Measurements from ENCODE around the gene LPCAT2.

LPCAT2 gene

DNA sequence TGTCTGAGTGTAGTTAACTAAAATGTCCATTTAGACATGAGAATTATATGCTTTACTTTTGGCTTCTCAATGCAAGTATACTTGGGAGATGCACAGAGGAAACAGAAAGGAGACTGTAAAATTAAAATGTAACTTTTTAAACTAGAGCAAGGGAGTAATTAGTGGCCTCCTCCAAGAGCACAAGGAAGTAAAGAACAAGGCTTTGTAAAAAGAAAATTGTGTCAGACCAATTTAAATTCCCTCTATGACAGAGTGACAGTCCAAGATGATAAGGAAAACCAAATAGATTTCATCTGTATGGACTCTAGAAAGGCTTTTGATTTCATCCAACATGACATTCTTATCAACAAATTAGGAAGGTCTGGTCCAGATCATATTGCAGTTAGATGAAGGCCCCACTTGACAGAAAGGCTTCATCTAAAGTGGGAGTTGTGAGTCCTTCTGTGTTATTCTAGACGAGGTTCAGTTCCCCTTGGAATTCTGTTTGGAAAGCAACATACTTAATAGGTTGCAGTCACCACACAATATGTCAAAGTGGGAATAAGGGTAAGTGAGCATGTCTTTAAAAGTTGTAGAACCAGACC, 51.2 kb downstream of the LPCAT2 start:
- no peak for DNase-seq

DNA sequence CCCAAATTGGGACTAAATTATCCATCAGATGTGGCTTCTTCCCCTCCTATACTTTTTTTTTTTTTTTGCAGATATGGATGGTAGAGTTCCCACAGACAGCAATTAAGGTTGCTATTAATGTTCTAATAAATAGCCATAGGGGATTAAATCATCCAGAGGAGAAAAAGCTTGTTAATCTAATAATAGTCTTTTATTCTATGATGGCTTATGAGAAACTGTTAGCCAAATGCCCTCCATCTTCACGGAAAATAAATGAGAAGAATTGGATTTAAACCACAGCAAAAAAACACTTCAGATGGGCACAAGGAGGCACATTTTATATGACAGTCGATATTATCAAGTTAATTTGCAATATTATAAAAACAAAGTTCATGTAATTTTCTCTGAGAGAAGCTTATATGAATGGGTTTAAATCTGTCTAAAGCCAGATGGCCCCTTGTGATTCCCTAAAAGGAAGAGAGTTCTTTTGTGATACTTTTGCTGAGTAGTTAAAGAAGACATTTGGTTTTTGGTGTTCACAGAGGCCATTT, 52.5 kb downstream of the LPCAT2 start:
- DNase-seq: no peak

DNA sequence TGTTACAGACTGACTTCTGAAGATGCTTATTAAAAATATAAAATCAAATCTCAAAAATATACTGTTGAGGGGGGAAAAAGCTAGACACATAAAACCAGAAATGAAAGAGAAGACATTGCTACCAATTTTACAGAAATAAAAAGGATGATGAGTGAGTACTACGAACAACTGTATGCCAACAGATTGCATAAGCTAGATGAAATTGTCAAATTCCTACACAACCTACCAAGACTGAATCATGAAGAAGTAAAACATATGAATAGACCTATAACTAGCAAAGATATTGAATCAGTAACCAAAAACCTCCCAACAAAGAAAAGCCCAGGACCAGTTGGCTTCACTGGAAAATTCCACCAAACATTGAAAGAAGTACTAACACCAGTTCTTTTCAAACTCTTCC, 54.1 kb downstream of the LPCAT2 start:
- no peak for DNase-seq

DNA sequence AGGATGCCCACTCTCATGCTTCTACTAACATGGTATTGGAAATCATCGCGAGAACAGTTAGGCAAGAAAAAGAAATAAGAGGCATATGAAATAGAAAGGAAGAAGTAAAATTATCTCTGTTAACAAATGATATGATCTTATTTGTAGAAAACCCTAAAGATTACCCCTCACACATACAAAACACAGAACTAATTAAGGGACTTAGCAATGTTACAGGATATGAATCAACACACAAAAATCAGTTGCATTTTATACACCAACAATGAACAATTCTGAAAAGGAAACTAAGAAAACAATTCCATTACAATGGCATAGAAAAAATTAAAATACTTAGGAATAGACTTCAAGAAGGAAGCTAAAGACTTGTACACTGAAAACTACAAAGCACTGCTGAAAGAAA, 54.9 kb downstream of the LPCAT2 start:
- no peak for DNase-seq

DNA sequence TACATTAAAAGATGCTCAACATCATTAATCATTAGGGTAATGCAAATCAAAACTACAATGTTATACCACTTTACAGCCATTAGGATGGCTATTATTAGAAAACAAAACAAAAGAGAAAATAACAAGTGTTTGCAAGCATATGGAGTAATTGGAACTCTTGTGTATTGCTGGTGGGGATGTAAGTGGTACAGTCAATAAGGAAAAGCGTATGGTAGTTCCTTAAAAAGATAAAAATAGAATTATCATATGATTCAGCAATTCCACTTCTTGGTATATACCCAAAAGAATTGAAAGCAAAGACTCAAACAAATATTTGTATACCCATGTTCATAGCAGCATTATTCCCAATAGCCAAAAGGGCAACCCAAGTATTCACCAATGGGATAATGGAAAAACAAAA, 56.2 kb downstream of the LPCAT2 start:
- DNase-seq: no peak

DNA sequence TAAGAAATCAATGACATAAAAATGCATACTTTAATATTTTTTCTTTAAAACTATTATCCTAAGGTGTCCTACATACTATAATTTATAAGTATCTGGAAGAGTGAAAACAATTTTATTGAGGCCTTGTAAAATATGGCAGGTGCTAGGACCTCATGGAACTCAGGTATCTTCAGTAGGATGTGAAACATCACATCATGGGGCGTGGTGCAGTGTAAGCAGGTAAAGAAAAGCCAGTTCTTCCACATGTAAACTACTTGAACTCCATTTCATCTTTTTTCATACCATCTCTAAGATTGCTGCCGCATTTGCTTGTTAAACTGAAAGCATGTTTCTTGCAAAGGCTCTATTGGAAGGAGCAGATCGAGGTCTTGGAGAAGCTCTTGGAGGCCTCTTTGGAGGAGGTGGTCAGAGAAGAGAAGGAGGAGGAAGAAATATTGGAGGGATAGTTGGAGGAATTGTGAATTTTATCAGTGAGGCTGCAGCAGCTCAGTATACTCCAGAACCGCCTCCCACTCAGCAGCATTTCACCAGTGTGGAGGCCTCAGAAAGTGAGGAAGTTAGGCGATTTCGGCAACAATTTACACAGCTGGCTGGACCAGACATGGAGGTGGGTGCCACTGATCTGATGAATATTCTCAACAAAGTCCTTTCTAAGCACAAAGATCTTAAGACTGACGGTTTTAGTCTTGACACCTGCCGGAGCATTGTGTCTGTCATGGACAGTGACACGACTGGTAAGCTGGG, 57.7 kb downstream of the LPCAT2 start, which contains the start of gene CAPNS2:
Gene CAPNS2, plus strand, starts transcription at position 253 of the 744 bp plus-strand sequence. Its CDS starts 73 bp downstream, at position 326.
- DNase-seq: no peak

DNA sequence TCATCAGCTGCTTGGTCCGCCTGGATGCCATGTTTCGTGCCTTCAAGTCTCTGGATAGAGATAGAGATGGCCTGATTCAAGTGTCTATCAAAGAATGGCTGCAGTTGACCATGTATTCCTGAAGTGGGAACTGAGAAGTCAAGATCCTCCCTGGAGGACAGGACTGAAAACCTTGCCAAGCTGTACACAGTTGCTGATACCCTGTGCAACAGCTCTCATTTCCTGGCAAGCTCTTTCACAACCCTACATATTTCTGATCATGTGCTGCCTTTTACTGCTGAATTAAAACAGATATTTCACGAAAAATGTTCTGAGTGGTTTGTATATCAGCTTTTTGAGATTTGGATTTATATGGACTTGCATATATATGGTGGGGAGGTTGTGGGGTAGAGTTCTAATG, 58.5 kb downstream of the LPCAT2 start:
- no peak for DNase-seq

DNA sequence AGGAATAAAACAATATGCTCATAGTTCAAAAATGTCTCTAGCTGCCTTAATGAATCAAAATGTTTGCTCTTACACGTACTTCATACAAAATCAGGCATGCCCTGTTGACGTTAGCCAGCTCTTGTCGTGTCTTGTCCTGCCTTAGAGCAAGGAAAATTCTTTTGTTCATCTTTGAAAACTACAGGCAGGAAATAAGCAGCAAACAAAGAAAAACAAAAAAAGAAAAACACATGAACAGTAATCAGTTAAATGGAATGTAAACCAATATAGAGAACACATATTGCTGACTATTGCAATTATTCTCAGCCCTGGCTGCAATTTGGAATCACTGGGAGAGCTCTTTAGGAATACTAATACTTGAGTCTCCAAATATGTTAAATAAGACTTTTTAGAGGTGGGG, 59.3 kb downstream of the LPCAT2 start:
- no peak for DNase-seq

DNA sequence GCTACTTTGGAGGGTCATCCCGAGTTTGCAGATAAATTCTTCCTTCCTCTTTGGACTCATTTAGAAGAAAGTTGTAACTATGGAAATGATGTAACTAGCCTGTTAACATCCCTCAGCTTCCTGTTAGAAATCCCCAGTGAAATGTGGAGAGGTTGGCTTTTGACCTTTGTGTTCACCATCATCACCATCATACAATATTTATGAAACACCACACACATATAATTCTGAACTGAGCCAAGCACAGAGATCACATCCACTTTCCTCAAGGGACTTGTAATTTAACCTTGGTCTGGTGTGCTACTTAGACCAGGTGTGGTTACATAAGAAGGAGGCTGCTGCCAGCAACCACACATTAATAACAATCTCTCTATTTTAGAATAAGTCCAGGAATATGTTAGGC, 60.2 kb downstream of the LPCAT2 start:
- no peak for DNase-seq

DNA sequence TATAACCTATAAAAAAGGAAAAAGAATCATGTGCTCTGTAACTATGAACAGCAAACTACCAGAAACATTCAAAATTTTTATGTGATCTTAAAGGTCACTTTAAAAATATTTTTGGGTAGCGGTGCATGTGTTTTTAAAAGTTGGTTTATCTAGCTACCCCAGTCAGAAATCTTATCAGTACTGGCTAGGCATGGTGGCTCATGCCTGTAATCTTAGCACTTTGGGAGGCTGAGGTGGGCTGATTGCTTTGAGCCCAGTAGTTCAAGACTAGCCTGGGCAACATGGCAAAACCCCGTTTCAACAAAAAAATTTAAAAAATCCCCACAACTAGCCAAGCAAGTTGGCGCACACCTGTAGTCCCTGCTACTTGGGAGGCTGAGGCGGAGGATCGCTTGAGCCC, 61.3 kb downstream of the LPCAT2 start:
- no peak for DNase-seq

DNA sequence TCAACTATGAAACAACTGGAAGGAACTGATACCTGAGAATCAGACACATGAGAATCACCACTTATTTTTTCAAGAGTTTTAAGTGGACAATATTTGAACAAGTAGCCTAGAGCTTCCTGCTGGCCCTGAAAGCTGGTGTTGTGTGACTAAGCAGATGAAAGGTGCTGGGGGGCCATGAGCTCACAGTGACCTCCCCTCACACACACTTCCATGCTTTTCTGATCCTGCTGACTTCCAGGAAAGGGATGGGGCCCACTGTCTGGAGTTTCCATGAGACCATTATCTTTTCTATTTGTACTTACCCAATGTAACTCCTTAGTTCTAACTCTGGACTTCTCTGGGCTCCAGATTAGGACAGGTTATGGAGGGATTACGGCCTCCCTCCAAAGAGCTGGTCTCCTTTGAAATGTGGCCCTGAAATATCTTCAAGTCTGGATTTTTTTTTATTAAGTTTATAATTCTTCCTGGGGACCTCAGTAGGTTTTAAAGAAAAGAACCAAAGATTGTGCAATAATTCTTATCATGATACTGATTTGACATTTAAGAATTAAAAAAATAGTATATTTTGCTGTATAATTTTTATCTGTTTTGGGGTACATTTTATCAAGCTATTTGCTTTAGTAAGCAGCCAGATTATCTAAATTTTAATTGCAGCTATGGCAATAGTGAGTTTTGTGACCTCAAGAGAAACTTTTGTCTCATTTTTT, 62.5 kb downstream of the LPCAT2 start:
- no peak for DNase-seq

DNA sequence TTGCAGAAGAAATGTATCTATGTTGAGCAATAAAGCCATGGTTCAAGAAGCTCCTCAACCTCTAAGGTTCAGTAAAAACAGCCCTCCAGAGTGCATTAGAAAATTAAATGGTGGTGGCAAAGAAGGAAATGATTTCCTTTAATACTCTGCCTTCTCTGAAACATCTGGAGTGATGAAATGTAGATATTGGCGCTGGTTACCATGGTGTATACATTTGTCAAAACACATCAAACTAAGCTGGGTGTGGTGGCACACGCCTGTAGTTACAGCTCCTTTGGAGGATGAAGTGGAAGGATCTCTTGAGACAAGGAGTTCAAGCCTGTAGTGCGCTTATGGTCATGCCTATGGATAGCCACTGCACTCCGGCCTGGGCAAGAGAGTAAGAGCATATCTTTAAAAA, 63.6 kb downstream of the LPCAT2 start:
- DNase-seq: no peak

DNA sequence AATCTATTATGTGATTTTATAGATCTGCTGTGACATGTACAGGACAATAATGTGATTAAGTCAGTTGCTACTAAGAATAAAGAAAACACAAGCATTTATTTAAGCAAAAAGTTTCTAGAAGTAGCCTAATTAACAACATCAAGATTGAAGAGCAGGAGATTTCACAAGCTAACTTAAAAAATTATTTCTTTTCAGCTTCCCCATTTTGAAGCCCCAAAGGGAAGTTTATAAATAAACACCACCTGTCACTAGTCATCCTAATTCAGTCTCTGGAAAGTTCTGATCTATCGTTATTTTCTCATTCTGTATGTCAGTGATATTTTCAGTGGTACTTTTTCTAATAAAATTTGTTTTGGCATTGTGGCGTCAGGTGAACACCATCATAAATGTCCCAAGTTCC, 65.9 kb downstream of the LPCAT2 start:
- no peak for DNase-seq

DNA sequence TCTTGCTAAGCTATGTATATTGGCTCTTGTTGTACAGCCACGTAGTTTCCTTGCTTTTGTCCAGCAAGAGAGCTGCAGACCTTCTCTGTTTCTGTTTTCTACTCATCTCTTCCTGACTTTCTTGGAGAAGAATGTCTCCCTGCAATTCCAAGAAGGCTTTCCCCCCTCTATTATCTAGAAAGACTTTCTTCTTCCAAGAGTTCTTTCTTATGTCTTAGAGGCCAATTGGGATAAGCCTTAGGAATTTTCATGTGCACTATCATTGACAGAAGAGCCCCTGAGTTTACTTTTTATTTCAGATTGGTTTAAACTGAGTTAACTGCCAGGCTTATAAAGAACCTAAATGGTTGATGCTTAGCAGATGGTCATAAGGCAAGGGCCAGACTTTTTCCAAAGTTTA, 66.6 kb downstream of the LPCAT2 start:
- DNase-seq: no peak

DNA sequence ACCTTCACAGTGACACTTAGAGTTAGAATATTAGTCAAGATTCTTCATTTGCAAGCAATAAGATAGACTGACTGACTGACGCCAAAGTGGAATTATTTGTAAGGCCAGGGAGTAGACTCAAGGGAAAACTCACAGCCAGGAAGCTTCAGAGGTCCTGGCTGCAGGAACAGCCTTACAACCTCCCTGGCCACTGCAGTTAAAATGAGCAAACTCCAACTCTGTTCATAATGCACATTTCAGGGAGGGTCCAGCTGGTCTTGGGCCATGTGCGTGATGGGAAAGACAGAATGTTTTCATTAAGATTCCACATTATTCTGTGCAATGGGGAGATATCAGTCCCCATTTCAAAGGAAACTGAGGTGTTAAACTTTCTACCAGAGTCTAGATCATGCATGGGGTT, 67.5 kb downstream of the LPCAT2 start:
- no peak for DNase-seq

DNA sequence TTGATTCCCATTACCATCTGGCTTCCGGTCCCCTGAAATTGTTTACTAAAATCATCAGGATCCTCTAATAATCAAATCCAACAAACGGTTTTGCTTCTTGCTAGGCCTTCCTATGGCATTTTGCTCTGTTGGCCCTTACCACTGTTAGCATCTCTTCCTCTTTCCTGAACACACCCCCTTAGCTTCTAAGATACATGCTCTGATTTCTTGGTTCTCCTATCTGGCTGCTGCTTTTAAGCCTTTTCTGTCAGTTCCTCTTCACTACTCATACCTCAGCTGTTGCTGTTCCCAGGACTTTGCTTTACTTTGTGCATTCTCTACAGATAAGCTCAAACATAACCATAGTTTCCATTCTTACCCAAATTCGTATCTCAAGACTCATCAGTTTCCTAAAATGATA, 69.0 kb downstream of the LPCAT2 start:
- no peak for DNase-seq

DNA sequence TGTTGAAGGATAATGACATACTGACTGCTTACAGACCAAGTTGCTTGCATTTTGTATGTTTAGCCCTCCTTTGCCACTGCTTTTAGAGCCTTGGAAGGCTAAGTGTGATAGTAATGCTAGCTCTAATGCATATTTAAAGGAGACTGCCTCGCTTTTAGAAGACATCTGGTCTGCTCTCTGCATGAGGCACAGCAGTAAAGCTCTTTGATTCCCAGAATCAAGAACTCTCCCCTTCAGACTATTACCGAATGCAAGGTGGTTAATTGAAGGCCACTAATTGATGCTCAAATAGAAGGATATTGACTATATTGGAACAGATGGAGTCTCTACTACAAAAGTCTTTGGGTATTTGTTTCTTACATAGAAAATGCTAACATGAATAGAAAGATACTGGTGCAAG, 76.8 kb downstream of the LPCAT2 start:
- no peak for DNase-seq

DNA sequence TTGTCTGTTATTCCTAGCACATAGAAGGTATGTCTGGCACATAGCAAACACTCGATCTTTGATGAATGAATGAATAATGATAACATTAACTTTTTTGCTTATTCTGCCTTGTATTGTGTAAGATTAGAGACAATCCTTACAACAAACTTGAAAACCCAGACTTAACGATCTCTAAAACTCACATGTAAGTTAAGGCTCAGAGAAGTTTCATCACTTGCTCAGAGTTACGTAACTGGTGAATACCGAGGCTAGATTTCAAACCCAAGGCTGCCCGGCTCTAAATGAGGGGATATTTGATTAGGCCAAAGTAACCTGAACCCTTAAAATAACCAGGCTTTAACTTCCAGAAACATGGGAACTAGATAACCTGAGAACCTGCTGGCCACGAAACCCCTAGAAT, 79.9 kb downstream of the LPCAT2 start:
- DNase-seq: no peak

DNA sequence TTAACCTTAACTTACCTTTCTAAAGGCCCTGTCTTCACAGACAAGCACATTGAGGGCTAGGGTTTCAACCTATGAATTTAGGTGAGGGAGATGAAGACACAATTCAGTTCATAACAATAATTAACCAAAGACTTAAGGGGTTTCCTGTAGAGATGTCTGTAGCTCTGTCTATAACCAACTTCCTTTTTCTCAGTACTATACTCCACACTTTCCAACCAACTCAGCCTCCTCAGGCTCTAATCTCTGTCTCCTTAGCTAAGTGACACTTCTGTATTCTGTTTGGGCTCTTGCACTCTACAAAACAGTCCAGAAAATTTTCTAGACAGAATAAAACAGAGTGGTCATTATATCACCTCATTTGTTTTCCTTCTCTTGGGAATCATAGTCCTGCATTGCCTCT, 83.4 kb downstream of the LPCAT2 start:
- no peak for DNase-seq

DNA sequence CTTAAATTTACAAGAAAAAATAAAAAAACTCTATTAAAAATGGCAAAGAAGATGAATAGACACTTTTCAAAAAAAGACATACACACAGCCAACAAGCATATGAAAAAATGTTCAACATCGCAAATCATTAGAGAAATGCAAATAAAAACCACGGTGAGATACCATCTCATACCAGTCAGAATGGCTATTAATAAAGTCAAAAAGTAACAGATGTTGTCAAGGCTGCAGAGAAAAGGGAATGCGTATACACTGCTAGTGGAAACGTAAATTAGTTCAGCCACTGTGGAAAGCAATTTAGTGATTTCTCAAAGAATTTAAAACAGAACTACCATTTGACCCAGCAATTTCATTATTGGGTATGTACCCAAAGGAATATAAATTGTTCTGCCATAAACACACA, 89.1 kb downstream of the LPCAT2 start:
- DNase-seq: no peak

DNA sequence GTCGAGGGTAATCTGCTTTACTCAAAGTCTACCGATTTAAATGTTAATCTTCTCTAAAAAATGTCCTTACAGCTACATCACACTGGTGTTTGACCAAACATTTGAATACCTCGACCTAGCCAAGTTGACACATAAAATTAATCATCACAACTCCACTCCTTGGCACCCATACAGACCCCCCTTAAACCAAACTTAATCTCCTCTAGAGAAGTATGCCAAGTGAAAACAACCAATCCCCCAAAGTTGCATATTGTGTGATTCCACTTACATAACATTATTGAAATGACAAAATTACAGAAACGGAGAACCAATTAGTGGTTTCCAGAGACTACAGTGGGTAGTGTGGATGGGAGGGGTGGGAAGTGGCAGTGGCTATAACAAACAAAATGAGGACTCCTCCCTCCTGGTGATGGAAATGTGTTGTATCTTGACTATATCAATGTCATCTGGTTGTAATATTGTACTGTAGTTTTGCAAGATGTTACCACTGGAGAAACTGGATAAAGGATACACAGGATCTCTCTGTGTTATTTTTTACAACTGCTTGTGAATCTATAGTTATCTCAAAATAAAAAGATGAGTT, 97.0 kb downstream of the LPCAT2 start:
- DNase-seq: no peak

DNA sequence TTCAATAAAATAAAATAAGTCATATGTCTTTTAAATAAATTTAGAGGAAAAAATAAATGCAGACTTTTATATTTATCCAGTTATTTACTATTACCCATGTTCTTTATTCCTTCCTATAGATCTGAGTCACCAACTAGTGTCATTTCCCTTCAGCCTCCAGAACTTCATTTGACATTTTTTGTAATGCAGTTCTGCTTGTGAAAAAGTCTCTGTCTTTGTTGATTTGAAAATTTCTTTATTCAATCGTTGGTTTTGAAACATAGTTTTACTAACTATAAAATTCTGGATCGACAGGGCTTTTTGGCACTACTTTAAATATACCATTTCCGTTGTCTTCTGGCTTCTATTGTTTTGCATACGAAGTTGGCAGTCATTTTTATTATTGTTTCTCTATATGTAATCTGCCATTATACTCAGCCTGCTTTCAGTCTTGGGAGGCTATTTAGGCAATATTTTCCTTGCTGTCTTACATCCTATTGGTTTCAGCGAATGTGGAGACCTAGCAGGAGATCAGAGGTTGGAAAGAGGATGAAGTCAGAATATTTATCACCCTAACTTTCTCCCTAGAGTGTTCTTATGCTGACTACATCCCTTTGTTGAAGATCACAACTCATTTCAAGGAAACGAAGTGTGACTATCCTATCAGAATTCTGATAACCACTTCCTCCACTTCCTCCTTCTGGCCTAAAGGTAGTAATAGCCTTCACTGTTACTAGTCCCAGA, 104.9 kb downstream of the LPCAT2 start:
- DNase-seq: no peak

DNA sequence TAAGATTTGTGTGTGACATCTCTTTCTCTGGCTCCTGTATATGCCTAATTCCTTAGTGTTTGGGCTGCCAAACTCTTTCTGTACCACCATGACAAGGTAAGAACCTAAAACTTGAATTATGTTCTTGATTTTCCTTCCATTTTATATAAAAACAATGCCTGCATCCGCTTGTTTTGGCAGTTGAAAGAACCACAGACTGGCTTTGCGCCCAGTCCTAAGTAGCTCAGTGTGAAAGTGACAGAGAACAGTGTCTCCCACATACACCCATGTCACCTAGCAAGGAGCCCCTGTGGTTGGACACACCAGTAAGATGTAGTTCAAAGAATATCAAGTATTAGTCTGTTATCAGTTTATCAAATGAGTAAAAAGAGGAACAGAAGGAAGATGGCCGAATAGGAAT, 106.2 kb downstream of the LPCAT2 start:
- no peak for DNase-seq

Data from GOT3 (cell line).